Spleen (tissue), 11 donors: ENCODE measurements around the gene KLC1. TPM values are rescaled to one million over a fixed set of nuclear protein-coding genes. Genes with fewer than 3 reads are reported as not detected.

Experiments
- DNase-seq: peaks from one replicate; pipeline ENCODE4 v3.0.0-alpha.2; 2020
- H3K27ac ChIP-seq, 8 donors: fragments of 200-600 bp; sonication (generic) in 7 of 8; 1 replicate in 4 of 8; 2 replicates in 4 of 8; pipeline versions ENCODE4 v1.5.0 to v1.8.0; 2016 to 2021; ENCODE audit warnings: inconsistent platforms in 4 of 8, mild to moderate bottlenecking in 4 of 8, moderate library complexity in 1 of 8
- H3K27me3 ChIP-seq, 7 donors: fragments of 200-600 bp; sonication (generic) in 6 of 7; replicated peaks in 1 of 7; 1 replicate in 4 of 7; 2 replicates in 3 of 7; pipeline versions ENCODE4 v1.5.0 to v1.8.0; 2016 to 2021; ENCODE audit warnings: inconsistent platforms in 3 of 7, mild to moderate bottlenecking in 1 of 7
- H3K36me3 ChIP-seq, 6 donors: fragments of 200-600 bp; sonication (generic) in 5 of 6; 1 replicate in 4 of 6; 2 replicates in 2 of 6; pipeline versions ENCODE4 v1.5.0 to v1.8.0; 2016 to 2021; ENCODE audit warnings: inconsistent platforms in 2 of 6
- H3K4me1 ChIP-seq, 6 donors: fragments of 200-600 bp; sonication (generic) in 5 of 6; 1 replicate in 3 of 6; 2 replicates in 3 of 6; pipeline versions ENCODE4 v1.5.0 to v1.8.0; 2016 to 2021; ENCODE audit warnings: inconsistent platforms in 3 of 6
- H3K4me3 ChIP-seq, 8 donors: fragments of 200-600 bp; sonication (generic) in 7 of 8; 1 replicate in 4 of 8; 2 replicates in 4 of 8; pipeline versions ENCODE4 v1.5.0 to v1.8.0; 2016 to 2021; ENCODE audit warnings: inconsistent platforms in 4 of 8, mild to moderate bottlenecking in 4 of 8, moderate library complexity in 2 of 8
- H3K9me3 ChIP-seq, 8 donors: fragments of 200-600 bp; sonication (generic) in 7 of 8; 1 replicate in 4 of 8; 2 replicates in 4 of 8; pipeline versions ENCODE4 v1.5.0 to v1.8.0; 2016 to 2021; ENCODE audit warnings: inconsistent platforms in 4 of 8
- CTCF ChIP-seq, 11 experiments: fragments of 200-600 bp in 7 of 11; fragments of 450-650 bp in 4 of 11; sonication (generic) in 4 of 11; IDR thresholded peaks in 8 of 11; conservative IDR thresholded peaks in 3 of 11; 1 replicate in 7 of 11; 2 replicates in 4 of 11; pipeline versions ENCODE4 v1.4.0 to v1.8.0; 2016 to 2021; ENCODE audit warnings: antibody characterized with exemption in 11 of 11, inconsistent platforms in 4 of 11, mild to moderate bottlenecking in 1 of 11
- POLR2A ChIP-seq, 3 donors: fragments of 450-650 bp; IDR thresholded peaks; one replicate each; pipeline ENCODE4 v1.5.1; 2017; ENCODE audit warnings: antibody characterized with exemption in 3 of 3, mild to moderate bottlenecking in 1 of 3
- POLR2AphosphoS5 ChIP-seq, 3 donors: sonication (generic); formaldehyde crosslinking; IDR thresholded peaks; one replicate each; pipeline ENCODE4 v1.5.1; 2017; ENCODE audit warnings: antibody characterized with exemption in 3 of 3
- WGBS, 5 donors: extraction: QIAGEN DNeasy Blood & Tissue Kit in 3 of 5; methylation state at CpG; one replicate each; pipeline versions ENCODE4 v1.1.5 to v1.1.7; 2013 to 2018; 5-methylcytosine and 5-hydroxymethylcytosine counted together
- intact Hi-C: fragments of 100-400 bp; cut with DNase I; formaldehyde crosslinking; loops from one replicate; pipeline ENCODE4 v1.15.0; 2023; ENCODE audit warnings: low total_unique reads
- polyA plus RNA-seq, 3 donors: library from polyadenylated mRNA; stranded (reverse); fragments of 200-250 nt; gene quantifications; one replicate each; pipeline ENCODE4 v1.2.1, GENCODE V29; 2013
- total RNA-seq, 7 donors: library from RNA; depleted of rRNA in 3 of 7; stranded (reverse); fragments of >200 nt in 3 of 7; fragmentation: NEBNext Ultra II Directional in 4 of 7; extraction: Animal tissue kit (Norgen Biotek cat#: 25700) in 4 of 7; gene quantifications; one replicate each; pipeline versions ENCODE4 v1.1.0 to v1.2.1, GENCODE V29; 2016 to 2021
- donor health status: healthy with polysubstance abuse.
- donor health status: DM: no; HTN: no; CAD: no; lungs with moderate emphysema.
- donor health status: DM: no; HTN: no; CAD: no.
- donor health status: Bipolar disorder and iron deficiency.
- donor health status: healthy.
- donor health status: DM: no; HTN: no; CAD: no.
- donor health status: DM: yes; HTN: yes; CAD: no.

KLC1 gene
- total and polyA plus RNA-seq, 10 donors, result 54.1 to 333 (median 226) TPM

- Histone ChIP-seq H3K36me3 (peaks cover 3 to 100% (median 98%) of the 10 kb centered on the region in 6 donors), H3K9me3 (no peaks in the 10 kb centered on the region), H3K27ac (no peak overlapping the region), H3K4me1 (peaks cover 7 to 30% (median 15%) of the 10 kb centered on the region in 6 donors), H3K4me3 (no peak overlapping the region), H3K27me3 (no peaks in the 10 kb centered on the region)
- no peak for DNase-seq
- 92 to 99% (median 97%) methylated on average over 8 of the region's 8 CpGs for WGBS, 5 donors
- TF ChIP-seq POLR2AphosphoS5 (IDR thresholded peaks at IDR 0.05) (peak in 2 of 3 donors; percentile 19 to 56), POLR2A (IDR thresholded peaks at IDR 0.05) (no peak), CTCF (IDR thresholded peaks at IDR 0.05 in 8 of 11, conservative IDR thresholded peaks at IDR 0.05 in 3 of 11) (no peak)
- intact Hi-C loops, result no loop called here
Observed at GRCh38 chr14:103675957-103676356, 46.9 kb downstream of the KLC1 start.

GRCh38 chr14:103676881-103677675, 48.1 kb downstream of the KLC1 start:
- no peak overlapping the region for H3K4me3 ChIP-seq
- H3K27ac ChIP-seq, result no peak overlapping the region
- 81 to 92% (median 87%) methylated on average over 16 of the region's 16 CpGs for WGBS, 5 donors
- TF ChIP-seq POLR2AphosphoS5 (IDR thresholded peaks at IDR 0.05), result no peak
- TF ChIP-seq CTCF (IDR thresholded peaks at IDR 0.05 in 8 of 11, conservative IDR thresholded peaks at IDR 0.05 in 3 of 11), result no peak
- TF ChIP-seq POLR2A (IDR thresholded peaks at IDR 0.05), result no peak
- H3K36me3 ChIP-seq, result peaks cover 3 to 100% (median 98%) of the 10 kb centered on the region in 6 donors
- intact Hi-C loops, result no loop called here
- H3K4me1 ChIP-seq, result peaks cover 7 to 30% (median 15%) of the 10 kb centered on the region in 6 donors
- H3K9me3 ChIP-seq, result no peaks in the 10 kb centered on the region
- DNase-seq, result no peak
- no peaks in the 10 kb centered on the region for H3K27me3 ChIP-seq

GRCh38 chr14:103679351-103679750, 50.3 kb downstream of the KLC1 start:
- no peaks in the 10 kb centered on the region for H3K9me3 ChIP-seq
- H3K4me1 ChIP-seq, result peaks cover 7 to 30% (median 15%) of the 10 kb centered on the region in 6 donors
- H3K27me3 ChIP-seq, result no peaks in the 10 kb centered on the region
- peak; percentile 91 for DNase-seq
- H3K36me3 ChIP-seq, result peaks cover 3 to 100% (median 96%) of the 10 kb centered on the region in 6 donors
- intact Hi-C loops, result no loop called here
- whole genome bisulfite sequencing, 5 donors, result 13 to 27% (median 19%) methylated on average over 13 of the region's 13 CpGs
- H3K4me3 ChIP-seq, result no peak overlapping the region
- TF ChIP-seq CTCF (IDR thresholded peaks at IDR 0.05 in 8 of 11, conservative IDR thresholded peaks at IDR 0.05 in 3 of 11) (peak; percentile 38 to 76 (median 61)), POLR2A (IDR thresholded peaks at IDR 0.05) (no peak), POLR2AphosphoS5 (IDR thresholded peaks at IDR 0.05) (peak; percentile 70 to 74 (median 72))
- peak overlapping the region; percentile 27 to 67 (median 60) for H3K27ac ChIP-seq
